HEK293 (cell line): ENCODE data around the gene HJURP.

ENCODE experiments used
- CTCF ChIA-PET: fragments of 350-600 bp; formaldehyde crosslinking; extraction: SDS; loops from one replicate; lab custom pipeline; 2021; ENCODE audit warnings: antibody characterized with exemption; lab: Yijun Ruan, JAX
- POLR2A ChIA-PET: fragments of 300-600 bp; formaldehyde crosslinking; extraction: SDS; loops from one replicate; lab custom pipeline; 2020; ENCODE audit warnings: antibody characterized with exemption, inconsistent platforms; lab: Yijun Ruan, JAX
- H3K27ac ChIP-seq: fragments of 200-500 bp; sonication (Bioruptor generic); 2 replicates; pipeline ENCODE4 v1.5.1; 2014; ENCODE audit warnings: low read depth, low read length, control low read depth, inconsistent platforms; ENCODE audit errors: extremely low read depth
- H3K36me3 ChIP-seq, 2 experiments: fragments of 200-500 bp in 1 of 2; sonication (Bioruptor generic) in 1 of 2; 1 replicate in 1 of 2; 2 replicates in 1 of 2; pipeline ENCODE4 v1.5.1; 2014 to 2017; ENCODE audit warnings: inconsistent platforms in 2 of 2, low read length in 2 of 2; ENCODE audit not compliant: control insufficient read depth in 2 of 2, insufficient read depth in 1 of 2
- H3K4me1 ChIP-seq: fragments of 200-500 bp; sonication (Bioruptor generic); 2 replicates; pipeline ENCODE4 v1.5.1; 2014; ENCODE audit warnings: mild to moderate bottlenecking, low read length, inconsistent platforms; ENCODE audit not compliant: control insufficient read depth, insufficient read depth
- H3K4me3 ChIP-seq: 2 replicates; pipeline ENCODE4 v1.5.1; 2011; ENCODE audit warnings: low read depth, mild to moderate bottlenecking, control low read depth, low read length, moderate library complexity
- H3K9me3 ChIP-seq: fragments of 200-500 bp; sonication (Bioruptor generic); 2 replicates; pipeline ENCODE4 v1.5.1; 2014; ENCODE audit warnings: low read depth, low read length, inconsistent platforms; ENCODE audit not compliant: control insufficient read depth, insufficient read depth
- ATF2 ChIP-seq: fragments of 450-650 bp; formaldehyde crosslinking; IDR thresholded peaks from 2 replicates; pipeline ENCODE4 v1.5.1; 2016; ENCODE audit warnings: missing biosample characterization, missing genetic modification characterization, low read depth
- BCL11A ChIP-seq: fragments of 450-650 bp; formaldehyde crosslinking; IDR thresholded peaks from 2 replicates; pipeline ENCODE4 v1.5.1; 2016; ENCODE audit warnings: low read depth, missing biosample characterization, missing genetic modification characterization
- BCL11B ChIP-seq: fragments of 450-650 bp; formaldehyde crosslinking; IDR thresholded peaks from 2 replicates; pipeline ENCODE4 v1.5.1; 2016; ENCODE audit warnings: low read depth, missing biosample characterization, missing genetic modification characterization
- GLIS1 ChIP-seq: fragments of 450-650 bp; formaldehyde crosslinking; IDR thresholded peaks from 2 replicates; pipeline ENCODE4 v1.5.1; 2016; ENCODE audit warnings: missing biosample characterization, missing genetic modification characterization
- GLIS2 ChIP-seq: fragments of 450-650 bp; formaldehyde crosslinking; IDR thresholded peaks from 2 replicates; pipeline ENCODE4 v1.5.1; 2016; ENCODE audit warnings: missing biosample characterization, missing genetic modification characterization
- KLF17 ChIP-seq: fragments of 450-650 bp; formaldehyde crosslinking; IDR thresholded peaks from 2 replicates; pipeline ENCODE4 v1.5.1; 2016; ENCODE audit warnings: missing biosample characterization, missing genetic modification characterization
- OVOL3 ChIP-seq: fragments of 450-650 bp; formaldehyde crosslinking; IDR thresholded peaks from 2 replicates; pipeline ENCODE4 v1.5.1; 2016; ENCODE audit warnings: missing biosample characterization, missing genetic modification characterization
- ZBTB44 ChIP-seq: fragments of 450-650 bp; IDR thresholded peaks from 2 replicates; pipeline ENCODE4 v1.5.1; 2018; ENCODE audit warnings: missing biosample characterization, mild to moderate bottlenecking, missing genetic modification characterization
- ZBTB8A ChIP-seq: fragments of 450-650 bp; formaldehyde crosslinking; IDR thresholded peaks from 2 replicates; pipeline ENCODE4 v1.5.1; 2016; ENCODE audit warnings: missing biosample characterization, missing genetic modification characterization
- ZFP69B ChIP-seq: fragments of 450-650 bp; formaldehyde crosslinking; IDR thresholded peaks from 2 replicates; pipeline ENCODE4 v1.5.1; 2016; ENCODE audit warnings: missing biosample characterization, missing genetic modification characterization
- ZNF114 ChIP-seq: fragments of 450-650 bp; formaldehyde crosslinking; IDR thresholded peaks from 2 replicates; pipeline ENCODE4 v1.5.0; 2017; ENCODE audit warnings: missing biosample characterization, missing genetic modification characterization
- ZNF121 ChIP-seq: fragments of 450-650 bp; formaldehyde crosslinking; IDR thresholded peaks from 2 replicates; pipeline ENCODE4 v1.5.1; 2016; ENCODE audit warnings: missing biosample characterization, missing genetic modification characterization
- ZNF274 ChIP-seq, 2 experiments: fragments of 200-500 bp in 1 of 2; fragments of 450-650 bp in 1 of 2; sonication (Bioruptor generic) in 1 of 2; formaldehyde crosslinking in 1 of 2; IDR thresholded peaks; 2 replicates each; pipeline versions ENCODE4 v1.5.1 to v1.6.1; 2014 to 2016; ENCODE audit warnings: borderline replicate concordance in 1 of 2, inconsistent platforms in 1 of 2, low read length in 1 of 2, missing biosample characterization in 1 of 2, missing genetic modification characterization in 1 of 2
- ZNF521 ChIP-seq: fragments of 450-650 bp; formaldehyde crosslinking; IDR thresholded peaks from 2 replicates; pipeline ENCODE4 v1.5.1; 2017; ENCODE audit warnings: missing biosample characterization, mild to moderate bottlenecking, missing genetic modification characterization
- ZNF549 ChIP-seq: fragments of 450-650 bp; IDR thresholded peaks from 2 replicates; pipeline ENCODE4 v1.5.1; 2018; ENCODE audit warnings: missing biosample characterization, missing genetic modification characterization, mild to moderate bottlenecking, inconsistent platforms, moderate library complexity
- ZNF626 ChIP-seq: fragments of 450-650 bp; sonication (Bioruptor Pico); formaldehyde crosslinking; IDR thresholded peaks from 2 replicates; pipeline ENCODE4 v1.5.1; 2018; ENCODE audit warnings: missing biosample characterization, missing genetic modification characterization, inconsistent platforms
- ZNF76 ChIP-seq: fragments of 450-650 bp; formaldehyde crosslinking; IDR thresholded peaks from 2 replicates; pipeline ENCODE4; 2016; ENCODE audit warnings: low read depth, missing biosample characterization, missing genetic modification characterization, borderline replicate concordance
- ZSCAN4 ChIP-seq: fragments of 450-650 bp; formaldehyde crosslinking; IDR thresholded peaks from 2 replicates; pipeline ENCODE4 v1.5.1; 2017; ENCODE audit warnings: missing biosample characterization, missing genetic modification characterization

HJURP gene

GRCh38 chr2:233831011-233831721 lies 23.2 kb downstream of the HJURP start:
- Histone ChIP-seq H3K27ac (no peak overlapping the region), H3K9me3 (no peaks in the 10 kb centered on the region), H3K4me1 (no peaks in the 10 kb centered on the region), H3K36me3 (peaks cover 5 to 34% of the 10 kb centered on the region in 2 experiments; a peak in 2 of 3 replicates), H3K4me3 (no peak overlapping the region)
- TF ChIP-seq ZSCAN4 (peak; percentile 47), GLIS2 (tag by site-specific recombination) (no peak), GLIS1 (tag by site-specific recombination) (peak; percentile 20; the same call in 1 of the 2 replicates), ZNF626 (tag by site-specific recombination) (no peak)
- POLR2A ChIA-PET = interaction anchor here (1.0 kb wide), 1 partner anchor 14 kb away, joined by 3 read pairs; no protein-coding TSS in a partner anchor
- CTCF ChIA-PET = interaction anchor here (2.3 kb wide), 1 partner anchor 377 kb away, joined by 6 read pairs; no protein-coding TSS in a partner anchor

- Histone ChIP-seq H3K4me1 (no peaks in the 10 kb centered on the region), H3K4me3 (no peak overlapping the region), H3K9me3 (no peaks in the 10 kb centered on the region), H3K27ac (no peak overlapping the region), H3K36me3 (peaks cover 5 to 24% of the 10 kb centered on the region in 2 experiments; a peak in 2 of 3 replicates)
- POLR2A ChIA-PET = no interaction called here
- CTCF ChIA-PET = no interaction called here
- TF ChIP-seq KLF17 (tag by site-specific recombination) (no peak), ZNF521 (tag by site-specific recombination) (no peak), ZFP69B (no peak), BCL11A (tag by site-specific recombination) (no peak), ZBTB44 (tag by site-specific recombination) (no peak), BCL11B (no peak), OVOL3 (tag by site-specific recombination) (no peak), ZBTB8A (tag by site-specific recombination) (no peak), ZNF114 (no peak), ATF2 (no peak), ZNF76 (tag by site-specific recombination) (no peak), ZNF549 (tag by site-specific recombination) (no peak), ZNF274 (IDR thresholded peaks at IDR 0.05; ENCODE audit: low read length) (no peak), ZNF274 (tag by site-specific recombination; IDR thresholded peaks at IDR 0.05; ENCODE audit: borderline replicate concordance) (no peak), ZNF121 (tag by site-specific recombination) (no peak)
Observed at GRCh38 chr2:233830111-233830802, 24.1 kb downstream of the HJURP start.
